ENCODE data around the gene NIPA2. TPM values are rescaled to one million over a fixed set of nuclear protein-coding genes. Genes with fewer than 3 reads are reported as not detected.

Gene NIPA2
- total and polyA plus RNA-seq, 4 donors = 11.7 to 31.6 (median 20.9) TPM

- Histone ChIP-seq H3K27me3 (ENCODE audit: control insufficient read depth in 4 of 4, insufficient read depth in 4 of 4, low read length in 3 of 4) (no peaks in the 10 kb centered on the region), H3K4me3 (ENCODE audit: low read depth in 1 of 3, low read length in 3 of 3) (no peak overlapping the region), H3K4me1 (ENCODE audit: control insufficient read depth in 4 of 4, insufficient read depth in 4 of 4, low read length in 3 of 4) (no peaks in the 10 kb centered on the region), H3K27ac (ENCODE audit: low read depth in 1 of 2, low read length in 2 of 2) (no peak overlapping the region), H3K36me3 (ENCODE audit: control insufficient read depth in 4 of 4, insufficient read depth in 3 of 4, low read depth in 1 of 4, low read length in 3 of 4) (peaks cover 9 to 66% (median 27%) of the 10 kb centered on the region in 4 donors), H3K9ac (ENCODE audit: low read depth in 1 of 2, low read length in 2 of 2) (no peak overlapping the region), H3K9me3 (ENCODE audit: control insufficient read depth in 4 of 4, low read length in 3 of 4) (no peaks in the 10 kb centered on the region)
- 96% methylated on average over 25 of the region's 25 CpGs for WGBS
- no peak for DNase-seq (ENCODE audit: low spot score)
- no peak for TF ChIP-seq FOXA1 (IDR thresholded peaks at IDR 0.05)
- no peak for TF ChIP-seq EGR1 (IDR thresholded peaks at IDR 0.05; ENCODE audit: low read depth in 2 of 2)
Measured at GRCh38 chr15:22915866-22916515, 77.5 kb downstream of the NIPA2 start.

- no peaks in the 10 kb centered on the region for H3K27me3 ChIP-seq (ENCODE audit: control insufficient read depth in 4 of 4, insufficient read depth in 4 of 4, low read length in 3 of 4)
- 96% methylated on average over 36 of the region's 36 CpGs for WGBS
- TF ChIP-seq JUND (IDR thresholded peaks at IDR 0.05) = no peak
- H3K27ac ChIP-seq (ENCODE audit: low read depth in 1 of 2, low read length in 2 of 2) = no peak overlapping the region
- no peak overlapping the region for H3K9ac ChIP-seq (ENCODE audit: low read depth in 1 of 2, low read length in 2 of 2)
- DNase-seq (ENCODE audit: low spot score) = no peak
- no peaks in the 10 kb centered on the region for H3K4me1 ChIP-seq (ENCODE audit: control insufficient read depth in 4 of 4, insufficient read depth in 4 of 4, low read length in 3 of 4)
- H3K4me3 ChIP-seq (ENCODE audit: low read depth in 1 of 3, low read length in 3 of 3) = no peak overlapping the region
- peaks cover 9 to 58% (median 22%) of the 10 kb centered on the region in 4 donors for H3K36me3 ChIP-seq (ENCODE audit: control insufficient read depth in 4 of 4, insufficient read depth in 3 of 4, low read depth in 1 of 4, low read length in 3 of 4)
- H3K9me3 ChIP-seq (ENCODE audit: control insufficient read depth in 4 of 4, low read length in 3 of 4) = no peaks in the 10 kb centered on the region
Measured at GRCh38 chr15:22916606-22917350, 78.3 kb downstream of the NIPA2 start.

- H3K27ac ChIP-seq (ENCODE audit: low read depth in 1 of 2, low read length in 2 of 2) = no peak overlapping the region
- H3K4me3 ChIP-seq (ENCODE audit: low read depth in 1 of 3, low read length in 3 of 3) = no peak overlapping the region
- H3K9me3 ChIP-seq (ENCODE audit: control insufficient read depth in 4 of 4, low read length in 3 of 4) = no peaks in the 10 kb centered on the region
- no peaks in the 10 kb centered on the region for H3K4me1 ChIP-seq (ENCODE audit: control insufficient read depth in 4 of 4, insufficient read depth in 4 of 4, low read length in 3 of 4)
- TF ChIP-seq EGR1 (IDR thresholded peaks at IDR 0.05; ENCODE audit: low read depth in 2 of 2) (no peak), TAF1 (conservative IDR thresholded peaks at IDR 0.05) (no peak), RAD21 (IDR thresholded peaks at IDR 0.05) (no peak), SP1 (IDR thresholded peaks at IDR 0.05) (no peak), ZBTB33 (IDR thresholded peaks at IDR 0.05) (no peak), HNF4A (conservative IDR thresholded peaks at IDR 0.05) (no peak), GABPA (IDR thresholded peaks at IDR 0.05 in 1 of 2, conservative IDR thresholded peaks at IDR 0.05 in 1 of 2) (no peak), REST (IDR thresholded peaks at IDR 0.05) (no peak), YY1 (IDR thresholded peaks at IDR 0.05) (no peak), MAX (IDR thresholded peaks at IDR 0.05) (no peak), FOXA1 (IDR thresholded peaks at IDR 0.05) (no peak), ATF3 (IDR thresholded peaks at IDR 0.05) (no peak), HNF4G (IDR thresholded peaks at IDR 0.05) (no peak), RXRA (IDR thresholded peaks at IDR 0.05) (no peak), CTCF (IDR thresholded peaks at IDR 0.05; ENCODE audit: low read depth, low read length, missing input control) (no peak), FOXA2 (IDR thresholded peaks at IDR 0.05) (no peak), JUND (IDR thresholded peaks at IDR 0.05) (no peak), NR2F2 (IDR thresholded peaks at IDR 0.05) (no peak)
- no peak for DNase-seq (ENCODE audit: low spot score)
- H3K27me3 ChIP-seq (ENCODE audit: control insufficient read depth in 4 of 4, insufficient read depth in 4 of 4, low read length in 3 of 4) = no peaks in the 10 kb centered on the region
- H3K36me3 ChIP-seq (ENCODE audit: control insufficient read depth in 4 of 4, insufficient read depth in 3 of 4, low read depth in 1 of 4, low read length in 3 of 4) = peaks cover 5 to 56% (median 20%) of the 10 kb centered on the region in 4 donors
- H3K9ac ChIP-seq (ENCODE audit: low read depth in 1 of 2, low read length in 2 of 2) = no peak overlapping the region
- 98% methylated on average over 18 of the region's 18 CpGs for WGBS
Measured at GRCh38 chr15:22917556-22917955, 79.1 kb downstream of the NIPA2 start.
